Measurements from ENCODE around the gene ASIC4.
A peak's percentile ranks its signal among the peaks of the same experiment; 100 is the strongest.

ASIC4 gene

GRCh38 chr2:219567791-219568361, 53.6 kb downstream of the ASIC4 start:
- DNase-seq (ENCODE audit: low read depth) = no peak

GRCh38 chr2:219569041-219569440, 54.8 kb downstream of the ASIC4 start:
- no peak for DNase-seq (ENCODE audit: low read depth)

- DNase-seq (ENCODE audit: low read depth) = no peak
Observed at GRCh38 chr2:219569635-219570034, 55.4 kb downstream of the ASIC4 start.

GRCh38 chr2:219570194-219570923, 56.1 kb downstream of the ASIC4 start:
- DNase-seq (ENCODE audit: low read depth) = no peak

GRCh38 chr2:219570924-219571310, 56.6 kb downstream of the ASIC4 start:
- no peak for DNase-seq (ENCODE audit: low read depth)

GRCh38 chr2:219571311-219572236, 57.3 kb downstream of the ASIC4 start, which contains the start of gene OBSL1:
Gene OBSL1, minus strand, starts transcription at chr2:219571539. Its CDS starts 307 bp downstream, at chr2:219571232.
- DNase-seq (ENCODE audit: low read depth) = peak; percentile 91

- no peak for DNase-seq (ENCODE audit: low read depth)
Observed at GRCh38 chr2:219572237-219573001, 58.1 kb downstream of the ASIC4 start, which contains the start of gene INHA. Gene INHA, plus strand, starts transcription at chr2:219572310. Its CDS starts 65 bp downstream, at chr2:219572375.

- no peak for DNase-seq (ENCODE audit: low read depth)
Observed at GRCh38 chr2:219573166-219573565, 58.9 kb downstream of the ASIC4 start.

- no peak for DNase-seq (ENCODE audit: low read depth)
Observed at GRCh38 chr2:219574484-219575311, 60.4 kb downstream of the ASIC4 start.

GRCh38 chr2:219575566-219576504, 61.6 kb downstream of the ASIC4 start:
- DNase-seq (ENCODE audit: low read depth) = no peak

- DNase-seq (ENCODE audit: low read depth) = no peak
Observed at GRCh38 chr2:219576505-219577388, 62.5 kb downstream of the ASIC4 start.

- no peak for DNase-seq (ENCODE audit: low read depth)
Observed at GRCh38 chr2:219578811-219579613, 64.7 kb downstream of the ASIC4 start.

- no peak for DNase-seq (ENCODE audit: low read depth)
Observed at GRCh38 chr2:219581346-219581745, 67.1 kb downstream of the ASIC4 start.

Data from CMK (cell line).